ENCODE results near the gene MAPK1IP1L.

The MAPK1IP1L gene

DNA sequence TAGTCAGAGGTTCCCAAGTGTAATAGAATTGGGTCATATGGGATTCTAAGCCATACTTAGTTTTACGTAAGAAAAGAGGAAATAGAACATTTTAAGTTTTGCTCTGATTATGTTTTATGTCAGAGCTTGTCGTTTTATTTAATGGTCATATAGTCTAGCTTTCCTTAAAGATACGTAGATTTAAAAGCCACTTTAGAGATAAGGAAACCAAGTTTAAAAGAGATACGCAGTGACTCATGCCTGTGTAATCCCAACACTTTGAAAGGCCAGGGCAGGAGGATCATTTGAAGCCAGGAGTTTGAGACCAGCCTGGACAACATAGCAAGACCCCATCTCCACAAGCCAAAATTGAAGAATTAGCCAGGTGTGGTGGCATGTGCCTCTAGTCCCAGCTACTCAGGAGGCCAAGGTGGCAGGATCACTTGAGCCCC is 19.5 kb downstream of the MAPK1IP1L start:
- Histone ChIP-seq H2BK12ac (ENCODE audit: low read length) (no peak overlapping the region), H3K4ac (ENCODE audit: low read length) (no peak overlapping the region), H3K14ac (ENCODE audit: low read length) (no peak overlapping the region), H3K4me2 (ENCODE audit: insufficient read depth, low read length, poor library complexity, severe bottlenecking) (no peak overlapping the region), H3K23ac (ENCODE audit: low read depth, low read length, poor library complexity) (no peak overlapping the region), H3K27me3 (ENCODE audit: control insufficient read depth in 3 of 3, insufficient read depth in 3 of 3, low read depth in 1 of 3, low read length in 3 of 3) (no peaks in the 10 kb centered on the region), H3K9me3 (replicated peaks in 1 of 2; ENCODE audit: control insufficient read depth in 2 of 2, insufficient read depth in 1 of 2, low read depth in 1 of 2, low read length in 2 of 2) (no peaks in the 10 kb centered on the region), H2BK5ac (ENCODE audit: low read length) (no peak overlapping the region), H3K4me3 (ENCODE audit: low read length in 2 of 2) (no peak overlapping the region), H2BK120ac (ENCODE audit: low read depth, low read length) (no peak overlapping the region), H3K79me1 (ENCODE audit: low read depth, low read length) (peaks cover 2% of the 10 kb centered on the region), H4K8ac (ENCODE audit: low read depth, low read length) (no peak overlapping the region), H3K36me3 (replicated peaks in 1 of 2; ENCODE audit: control insufficient read depth in 2 of 2, insufficient read depth in 2 of 2, low read length in 2 of 2) (peaks cover 0 to 40% of the 10 kb centered on the region in 2 donors), H3K27ac (replicated peaks; ENCODE audit: low read length) (no peak overlapping the region), H3K18ac (ENCODE audit: low read length) (no peak overlapping the region), H4K91ac (ENCODE audit: low read depth, low read length, poor library complexity) (no peak overlapping the region), H3K9ac (ENCODE audit: low read depth, low read length, poor library complexity) (no peak overlapping the region), H2BK15ac (ENCODE audit: low read length) (no peak overlapping the region), H3K4me1 (ENCODE audit: control insufficient read depth in 2 of 2, insufficient read depth in 1 of 2, low read depth in 1 of 2, low read length in 2 of 2) (peaks cover 7 to 20% of the 10 kb centered on the region in 2 donors), H2AFZ (ENCODE audit: low read length) (no peak overlapping the region), H2AK5ac (ENCODE audit: low read depth, low read length) (no peak overlapping the region)
- no CpG with 5 or more reads among the region's 4 CpGs for WGBS, 2 donors (ENCODE audit: extremely low coverage in 2 of 2, insufficient read length in 2 of 2, insufficient replicate concordance in 1 of 2)
- no peak for DNase-seq (ENCODE audit: low spot score)

DNA sequence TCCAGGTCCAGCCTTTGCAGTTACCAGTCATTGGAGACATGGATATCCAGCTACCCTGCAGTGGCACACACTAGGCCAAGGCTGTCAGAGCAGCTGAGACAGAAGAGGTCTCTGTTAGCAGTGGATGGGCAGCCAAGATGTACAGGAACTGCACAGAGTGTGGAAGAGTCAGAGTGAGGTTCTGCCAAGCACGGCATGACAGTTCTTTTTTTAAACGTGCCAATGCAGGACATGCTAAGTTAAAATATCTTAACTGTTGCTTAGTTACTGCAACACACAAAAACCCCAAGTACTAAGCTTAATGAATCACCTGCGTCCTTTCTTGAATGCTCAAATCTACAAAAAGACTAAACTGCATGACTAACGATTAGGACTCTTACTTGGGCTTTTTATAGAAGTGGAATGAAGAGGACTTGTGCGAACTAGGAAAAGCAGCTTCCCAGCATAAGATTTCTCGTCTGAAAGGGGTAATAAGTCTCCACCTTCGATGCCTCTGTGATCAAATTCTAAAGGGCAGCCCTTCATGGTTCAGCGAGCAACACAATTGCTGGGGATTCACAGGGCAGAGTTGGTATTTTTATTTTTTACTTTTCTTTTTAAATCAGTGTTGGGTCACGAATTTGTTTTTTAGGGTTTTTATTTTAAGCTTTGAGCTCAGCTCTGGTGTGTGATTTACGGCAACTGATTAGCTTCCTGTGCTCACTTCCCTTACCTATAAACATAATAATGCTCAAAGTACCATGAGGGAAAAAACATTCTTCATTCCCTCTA is 20.6 kb downstream of the MAPK1IP1L start:
- H3K27me3 ChIP-seq (ENCODE audit: control insufficient read depth in 3 of 3, insufficient read depth in 3 of 3, low read depth in 1 of 3, low read length in 3 of 3), result no peaks in the 10 kb centered on the region
- no peak overlapping the region for H3K18ac ChIP-seq (ENCODE audit: low read length)
- no peak overlapping the region for H4K91ac ChIP-seq (ENCODE audit: low read depth, low read length, poor library complexity)
- no peak overlapping the region for H2BK120ac ChIP-seq (ENCODE audit: low read depth, low read length)
- peaks cover 7 to 20% of the 10 kb centered on the region in 2 donors for H3K4me1 ChIP-seq (ENCODE audit: control insufficient read depth in 2 of 2, insufficient read depth in 1 of 2, low read depth in 1 of 2, low read length in 2 of 2)
- no peak overlapping the region for H3K4ac ChIP-seq (ENCODE audit: low read length)
- H2AFZ ChIP-seq (ENCODE audit: low read length), result no peak overlapping the region
- H3K4me3 ChIP-seq (ENCODE audit: low read length in 2 of 2), result no peak overlapping the region
- no peak overlapping the region for H2BK5ac ChIP-seq (ENCODE audit: low read length)
- H2AK5ac ChIP-seq (ENCODE audit: low read depth, low read length), result no peak overlapping the region
- no CpG with 5 or more reads among the region's 10 CpGs for WGBS, 2 donors (ENCODE audit: extremely low coverage in 2 of 2, insufficient read length in 2 of 2, insufficient replicate concordance in 1 of 2)
- H3K9ac ChIP-seq (ENCODE audit: low read depth, low read length, poor library complexity), result no peak overlapping the region
- H3K23ac ChIP-seq (ENCODE audit: low read depth, low read length, poor library complexity), result no peak overlapping the region
- no peak overlapping the region for H4K8ac ChIP-seq (ENCODE audit: low read depth, low read length)
- no peak for DNase-seq (ENCODE audit: low spot score)
- no peak overlapping the region for H3K14ac ChIP-seq (ENCODE audit: low read length)
- no peak overlapping the region for H2BK15ac ChIP-seq (ENCODE audit: low read length)
- H3K36me3 ChIP-seq (replicated peaks in 1 of 2; ENCODE audit: control insufficient read depth in 2 of 2, insufficient read depth in 2 of 2, low read length in 2 of 2), result peaks cover 0 to 31% of the 10 kb centered on the region in 2 donors
- no peaks in the 10 kb centered on the region for H3K79me1 ChIP-seq (ENCODE audit: low read depth, low read length)
- no peak overlapping the region for H2BK12ac ChIP-seq (ENCODE audit: low read length)
- H3K27ac ChIP-seq (replicated peaks; ENCODE audit: low read length), result peak overlapping the region; percentile 47
- no peaks in the 10 kb centered on the region for H3K9me3 ChIP-seq (replicated peaks in 1 of 2; ENCODE audit: control insufficient read depth in 2 of 2, insufficient read depth in 1 of 2, low read depth in 1 of 2, low read length in 2 of 2)
- H3K4me2 ChIP-seq (ENCODE audit: insufficient read depth, low read length, poor library complexity, severe bottlenecking), result no peak overlapping the region

DNA sequence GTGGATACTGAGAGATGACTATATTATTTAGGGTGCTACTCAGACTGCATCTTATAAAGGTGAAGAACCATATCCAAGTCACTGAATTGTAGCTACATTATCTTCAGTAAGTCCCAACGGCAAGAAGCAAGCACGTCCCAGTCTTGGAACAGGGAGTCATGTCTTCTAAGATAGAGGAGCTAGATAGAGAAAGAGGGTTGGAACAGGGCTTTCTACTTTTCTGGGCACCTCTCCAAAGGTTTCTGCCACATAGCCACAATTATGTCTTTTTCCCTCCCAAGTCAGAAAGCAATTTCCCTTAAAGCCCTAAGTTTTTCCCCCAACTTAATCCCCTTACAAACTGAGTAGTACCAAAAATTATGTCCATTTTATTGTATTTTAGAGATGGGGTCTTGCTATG is 22.4 kb downstream of the MAPK1IP1L start:
- Histone ChIP-seq H3K4ac (ENCODE audit: low read length) (no peak overlapping the region), H2BK15ac (ENCODE audit: low read length) (no peak overlapping the region), H3K4me2 (ENCODE audit: insufficient read depth, low read length, poor library complexity, severe bottlenecking) (no peak overlapping the region), H3K9me3 (replicated peaks in 1 of 2; ENCODE audit: control insufficient read depth in 2 of 2, insufficient read depth in 1 of 2, low read depth in 1 of 2, low read length in 2 of 2) (no peaks in the 10 kb centered on the region), H2BK12ac (ENCODE audit: low read length) (no peak overlapping the region), H3K79me1 (ENCODE audit: low read depth, low read length) (no peaks in the 10 kb centered on the region), H4K91ac (ENCODE audit: low read depth, low read length, poor library complexity) (no peak overlapping the region), H3K18ac (ENCODE audit: low read length) (no peak overlapping the region), H2AK5ac (ENCODE audit: low read depth, low read length) (no peak overlapping the region), H3K9ac (ENCODE audit: low read depth, low read length, poor library complexity) (no peak overlapping the region), H2BK5ac (ENCODE audit: low read length) (no peak overlapping the region), H3K27ac (replicated peaks; ENCODE audit: low read length) (no peak overlapping the region), H4K8ac (ENCODE audit: low read depth, low read length) (no peak overlapping the region), H3K36me3 (replicated peaks in 1 of 2; ENCODE audit: control insufficient read depth in 2 of 2, insufficient read depth in 2 of 2, low read length in 2 of 2) (peaks cover 0 to 14% of the 10 kb centered on the region in 2 donors), H3K14ac (ENCODE audit: low read length) (no peak overlapping the region), H3K23ac (ENCODE audit: low read depth, low read length, poor library complexity) (no peak overlapping the region), H2AFZ (ENCODE audit: low read length) (no peak overlapping the region), H3K4me3 (ENCODE audit: low read length in 2 of 2) (no peak overlapping the region), H3K4me1 (ENCODE audit: control insufficient read depth in 2 of 2, insufficient read depth in 1 of 2, low read depth in 1 of 2, low read length in 2 of 2) (peaks cover 10 to 22% of the 10 kb centered on the region in 2 donors), H3K27me3 (ENCODE audit: control insufficient read depth in 3 of 3, insufficient read depth in 3 of 3, low read depth in 1 of 3, low read length in 3 of 3) (no peaks in the 10 kb centered on the region), H2BK120ac (ENCODE audit: low read depth, low read length) (no peak overlapping the region)
- WGBS, 2 donors (ENCODE audit: extremely low coverage in 2 of 2, insufficient read length in 2 of 2, insufficient replicate concordance in 1 of 2), result no CpG with 5 or more reads among the region's 2 CpGs
- no peak for DNase-seq (ENCODE audit: low spot score)

DNA sequence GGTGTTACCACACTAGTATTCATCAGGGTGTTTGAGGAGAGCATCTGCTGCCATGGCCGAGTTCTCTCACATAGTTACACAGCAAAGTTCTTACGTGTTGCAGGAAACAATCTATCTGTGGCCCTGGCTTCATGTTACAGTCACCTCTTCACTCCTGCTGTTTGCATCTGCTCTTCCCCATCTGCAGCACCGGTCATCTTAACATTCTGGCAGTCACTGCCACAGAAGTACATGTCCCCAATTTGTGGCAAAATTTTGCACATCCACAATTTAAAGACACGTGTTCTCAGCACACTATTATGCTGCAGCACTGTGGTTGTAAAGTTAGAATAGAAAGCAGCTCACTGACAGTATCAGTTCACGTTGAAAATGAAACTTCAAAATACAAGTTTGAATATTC is 23.2 kb downstream of the MAPK1IP1L start:
- Histone ChIP-seq H3K4me1 (ENCODE audit: control insufficient read depth in 2 of 2, insufficient read depth in 1 of 2, low read depth in 1 of 2, low read length in 2 of 2) (peaks cover 10 to 22% of the 10 kb centered on the region in 2 donors), H3K79me1 (ENCODE audit: low read depth, low read length) (no peaks in the 10 kb centered on the region), H3K4me3 (ENCODE audit: low read length in 2 of 2) (no peak overlapping the region), H4K8ac (ENCODE audit: low read depth, low read length) (no peak overlapping the region), H3K36me3 (replicated peaks in 1 of 2; ENCODE audit: control insufficient read depth in 2 of 2, insufficient read depth in 2 of 2, low read length in 2 of 2) (peaks cover 0 to 6% of the 10 kb centered on the region in 2 donors), H3K27me3 (ENCODE audit: control insufficient read depth in 3 of 3, insufficient read depth in 3 of 3, low read depth in 1 of 3, low read length in 3 of 3) (no peaks in the 10 kb centered on the region), H2AK5ac (ENCODE audit: low read depth, low read length) (no peak overlapping the region), H2BK5ac (ENCODE audit: low read length) (no peak overlapping the region), H3K14ac (ENCODE audit: low read length) (no peak overlapping the region), H3K4ac (ENCODE audit: low read length) (no peak overlapping the region), H3K18ac (ENCODE audit: low read length) (no peak overlapping the region), H2BK15ac (ENCODE audit: low read length) (no peak overlapping the region), H2AFZ (ENCODE audit: low read length) (no peak overlapping the region), H3K9ac (ENCODE audit: low read depth, low read length, poor library complexity) (no peak overlapping the region), H3K23ac (ENCODE audit: low read depth, low read length, poor library complexity) (no peak overlapping the region), H3K4me2 (ENCODE audit: insufficient read depth, low read length, poor library complexity, severe bottlenecking) (no peak overlapping the region), H2BK120ac (ENCODE audit: low read depth, low read length) (no peak overlapping the region), H2BK12ac (ENCODE audit: low read length) (no peak overlapping the region), H3K9me3 (replicated peaks in 1 of 2; ENCODE audit: control insufficient read depth in 2 of 2, insufficient read depth in 1 of 2, low read depth in 1 of 2, low read length in 2 of 2) (no peaks in the 10 kb centered on the region), H4K91ac (ENCODE audit: low read depth, low read length, poor library complexity) (no peak overlapping the region), H3K27ac (replicated peaks; ENCODE audit: low read length) (no peak overlapping the region)
- no peak for DNase-seq (ENCODE audit: low spot score)
- WGBS, 2 donors (ENCODE audit: extremely low coverage in 2 of 2, insufficient read length in 2 of 2, insufficient replicate concordance in 1 of 2), result no CpG with 5 or more reads among the region's 5 CpGs

Measured in neuronal stem cell (in vitro differentiated cells).